HG03442 (cell line): ENCODE measurements around the gene ING4.

Experiments used
- ATAC-seq: cut with Tn5 transposase; IDR thresholded peaks from one replicate; pipeline ENCODE4 v1.9.1; 2021; ENCODE audit warnings: mild to moderate bottlenecking, moderate library complexity; ENCODE audit not compliant: unreplicated experiment

ING4 gene

GRCh38 chr12:6635856-6636531 is 26.9 kb downstream of the ING4 start, which contains the start of gene LPAR5:
Gene LPAR5 (minus strand): TSS chr12:6635959. CDS start chr12:6621248, 14,711 bp downstream.
- no peak for ATAC-seq

GRCh38 chr12:6635375-6635855 is 27.5 kb downstream of the ING4 start:
- ATAC-seq, result peak; percentile 40

GRCh38 chr12:6632026-6632983 is 30.6 kb downstream of the ING4 start:
- peak; percentile 50 for ATAC-seq

- ATAC-seq, result no peak
These were observed 31.4 kb downstream of the ING4 start for GRCh38 chr12:6631549-6631961.

GRCh38 chr12:6630736-6631135 is 32.2 kb downstream of the ING4 start:
- no peak for ATAC-seq

GRCh38 chr12:6627616-6628015 is 35.3 kb downstream of the ING4 start:
- ATAC-seq, result no peak

GRCh38 chr12:6626654-6627283 is 36.1 kb downstream of the ING4 start:
- ATAC-seq, result no peak

GRCh38 chr12:6620885-6621274 is 42.0 kb downstream of the ING4 start:
- no peak for ATAC-seq

GRCh38 chr12:6620137-6620884 is 42.6 kb downstream of the ING4 start:
- ATAC-seq, result no peak

- ATAC-seq, result no peak
These were observed 44.3 kb downstream of the ING4 start for GRCh38 chr12:6618483-6619225.

- ATAC-seq, result no peak
These were observed 47.1 kb downstream of the ING4 start for GRCh38 chr12:6615802-6616201.

- no peak for ATAC-seq
These were observed 48.3 kb downstream of the ING4 start for GRCh38 chr12:6614513-6615172.

- ATAC-seq, result no peak
These were observed 49.0 kb downstream of the ING4 start for GRCh38 chr12:6613776-6614512.

- ATAC-seq, result no peak
These were observed 49.7 kb downstream of the ING4 start for GRCh38 chr12:6613015-6613775.

- no peak for ATAC-seq
These were observed 50.3 kb downstream of the ING4 start for GRCh38 chr12:6612652-6613014.

GRCh38 chr12:6612247-6612646 is 50.7 kb downstream of the ING4 start:
- ATAC-seq, result no peak

- no peak for ATAC-seq
These were observed 54.2 kb downstream of the ING4 start for GRCh38 chr12:6608592-6609281.
